HG02678 (cell line): Measurements from ENCODE around the gene FKBP1B.
"Not testable (repeated sequence)": the region's sequence is repeated elsewhere in the genome, so short reads cannot be mapped to it uniquely, and the experiment has no call there.

Experiments
- ATAC-seq: cut with Tn5 transposase; IDR thresholded peaks from one replicate; pipeline ENCODE4 v1.9.1; 2021; ENCODE audit warnings: mild to moderate bottlenecking, moderate library complexity; ENCODE audit not compliant: unreplicated experiment

Gene FKBP1B

DNA sequence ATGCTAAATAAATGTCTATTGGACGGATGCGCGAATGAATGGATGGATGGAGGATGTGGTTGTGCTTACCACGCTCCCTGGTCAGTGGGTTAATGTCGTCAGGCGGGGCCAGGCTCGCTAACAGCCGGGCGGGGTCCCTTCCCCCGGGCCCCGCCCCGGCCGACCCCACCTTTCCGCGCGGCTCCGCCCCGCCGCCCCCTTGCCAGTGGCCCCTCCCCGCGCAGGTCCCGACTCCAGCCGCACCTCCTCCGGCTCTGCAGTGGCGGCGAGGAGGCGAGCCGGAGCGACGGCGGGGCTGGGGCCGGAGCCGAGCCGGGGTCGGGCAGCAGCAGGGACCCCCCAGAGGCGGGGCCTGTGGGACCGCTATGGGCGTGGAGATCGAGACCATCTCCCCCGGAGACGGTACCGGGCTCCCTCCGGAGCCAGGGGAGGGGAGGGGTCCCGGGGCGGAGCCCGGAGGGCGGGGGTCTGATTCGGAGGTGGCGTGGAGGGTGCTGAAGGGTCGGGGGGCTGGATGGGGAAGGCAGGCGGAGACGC lies at the start of gene FKBP1B:
Gene FKBP1B, plus strand, starts transcription at position 257 of the 537 bp plus-strand sequence. Its CDS starts 109 bp downstream, at position 366.
- no peak for ATAC-seq

DNA sequence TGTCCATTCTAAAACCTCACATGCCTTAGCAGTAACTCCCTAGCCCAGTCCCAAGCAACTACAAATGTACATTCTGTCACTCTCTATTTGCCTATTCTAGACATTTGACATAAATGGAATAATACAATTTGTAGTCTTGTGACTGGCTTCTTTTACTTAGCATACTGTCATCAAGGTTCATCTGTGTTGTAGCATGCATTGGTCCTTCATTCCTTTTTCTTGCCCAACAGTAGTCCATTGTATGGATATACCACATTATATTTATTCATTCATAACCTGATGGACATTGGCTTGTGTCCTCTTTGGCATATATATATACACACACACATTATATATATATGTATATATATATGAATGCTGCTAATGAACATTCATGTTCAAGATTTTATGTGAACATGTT lies 41.8 kb upstream of the FKBP1B start:
- ATAC-seq, result no peak

DNA sequence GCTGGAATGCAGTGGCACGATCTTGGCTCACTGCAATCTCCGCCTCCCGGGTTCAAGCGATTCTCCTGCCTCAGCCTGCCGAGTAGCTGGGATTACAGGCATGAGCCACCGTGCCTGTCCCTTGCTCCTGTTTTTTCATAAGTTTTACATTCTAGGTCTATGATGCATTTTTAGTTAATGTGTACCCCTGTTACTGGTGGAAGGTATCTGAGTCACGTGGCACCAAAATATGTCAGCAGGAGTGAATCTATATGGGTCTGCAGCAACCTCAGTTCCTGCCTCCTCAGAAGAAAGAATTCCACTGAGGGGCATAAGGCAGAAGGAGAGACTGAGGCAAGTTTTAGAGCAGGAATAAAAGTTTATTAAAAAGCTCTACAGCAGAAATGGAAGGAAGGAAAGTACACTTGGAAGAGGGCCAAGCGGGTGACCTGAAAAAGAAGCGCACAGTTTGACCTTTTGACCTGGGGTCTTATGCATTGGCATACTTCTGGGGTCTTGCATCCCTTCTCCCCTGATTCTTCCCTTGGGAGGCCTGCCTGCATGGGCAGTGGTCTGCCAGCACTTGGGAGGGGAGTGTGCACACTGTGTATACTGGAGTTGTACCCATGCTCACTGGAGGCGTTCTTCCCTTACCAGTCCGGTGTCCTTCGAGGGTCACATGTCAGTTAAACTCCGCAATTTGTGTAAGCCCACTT lies 40.7 kb upstream of the FKBP1B start:
- no peak for ATAC-seq

DNA sequence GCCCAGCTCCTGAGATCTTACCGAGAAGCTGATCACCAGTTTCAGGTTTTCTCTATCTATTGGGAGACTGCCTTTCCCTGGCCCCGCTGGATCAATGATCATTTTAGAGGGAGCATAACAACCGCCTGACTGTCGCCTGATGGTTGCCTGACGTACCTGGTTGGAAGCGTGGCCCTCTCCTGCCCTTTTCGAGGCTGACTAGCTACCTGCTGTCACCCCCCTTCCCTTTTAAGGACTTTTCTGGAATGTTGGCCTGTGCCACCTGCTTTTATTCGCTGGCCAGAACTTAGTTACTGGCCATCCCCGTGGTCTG lies 40.2 kb upstream of the FKBP1B start:
- ATAC-seq, result no peak

DNA sequence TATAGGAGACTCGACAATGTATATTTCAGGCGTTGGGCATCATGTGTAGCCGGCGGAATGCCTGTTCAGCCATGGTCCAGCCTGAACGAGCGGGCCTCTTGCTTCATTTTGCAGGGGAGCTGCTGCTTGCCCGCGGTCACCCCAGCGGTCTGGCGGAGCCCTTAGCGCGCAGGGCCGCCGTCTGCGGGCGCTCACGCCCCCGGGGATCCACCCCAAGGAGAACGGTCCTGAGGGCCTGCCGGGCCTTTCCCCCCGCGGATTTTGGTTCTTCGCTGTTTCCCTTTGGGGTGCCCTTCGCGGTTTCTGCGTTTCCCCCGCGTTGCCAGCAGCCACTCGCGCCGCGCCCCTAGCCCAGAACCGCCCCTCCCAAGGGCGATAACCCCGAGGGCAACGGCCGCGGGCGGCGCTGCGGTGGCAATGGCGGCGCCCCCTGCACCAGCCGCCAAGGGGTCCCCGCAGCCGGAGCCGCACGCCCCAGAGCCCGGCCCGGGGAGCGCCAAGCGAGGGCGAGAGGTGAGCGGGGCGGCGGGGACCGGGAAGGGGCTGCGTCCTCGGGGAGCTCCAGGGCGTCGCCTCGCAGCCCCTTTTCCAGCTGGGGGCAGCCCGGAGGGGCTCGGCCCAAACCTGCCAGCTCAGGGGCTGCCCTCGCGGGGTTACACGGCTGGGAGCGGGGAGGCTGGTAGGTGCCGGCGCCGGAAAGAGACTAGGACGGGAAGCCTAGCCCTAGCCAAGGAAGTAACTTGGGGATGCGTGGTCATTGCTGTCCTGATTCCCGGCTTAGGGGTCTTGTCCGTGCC lies 39.7 kb upstream of the FKBP1B start, which contains the start of gene MFSD2B:
Gene MFSD2B, plus strand, starts transcription at position 406 of the 797 bp plus-strand sequence. Its CDS starts 12 bp downstream, at position 418.
- ATAC-seq, result no peak

DNA sequence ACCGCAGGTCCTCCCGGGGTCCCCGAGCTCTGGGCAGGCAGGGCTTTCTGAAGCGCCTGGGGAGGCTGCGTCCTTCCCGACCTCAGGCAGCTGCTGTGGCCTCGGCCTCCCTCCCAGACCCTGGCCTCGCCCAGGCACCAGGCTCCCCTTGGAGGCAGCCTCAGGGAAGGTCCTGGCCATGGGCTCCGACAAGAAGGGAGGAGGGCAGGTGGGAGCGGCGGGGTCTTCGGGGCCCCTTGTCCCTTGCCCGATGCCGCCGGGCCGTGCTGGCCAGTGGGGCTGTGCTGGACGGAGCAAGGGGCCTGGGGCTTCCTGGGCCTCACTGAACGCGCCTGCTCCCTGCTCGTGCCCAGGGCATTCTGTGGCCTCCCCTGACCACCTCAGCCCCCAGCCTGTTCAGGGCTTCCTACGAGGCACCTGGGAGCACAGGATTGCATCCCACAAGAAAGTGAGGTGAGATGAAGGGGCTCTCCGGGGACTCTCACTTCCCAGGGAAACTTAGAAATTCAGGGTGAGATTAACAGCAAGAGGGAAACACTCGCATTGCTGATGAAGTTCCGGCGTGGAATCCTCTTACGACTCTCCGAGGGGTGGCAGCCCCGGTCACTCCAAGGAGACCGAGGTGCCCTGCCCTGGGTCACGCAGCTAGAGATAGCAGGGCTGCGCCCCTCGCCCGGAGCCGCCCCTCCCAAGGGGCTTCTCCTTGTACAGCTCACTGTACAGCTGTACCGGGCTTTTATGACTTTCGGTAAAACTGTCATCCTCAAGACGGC lies 38.9 kb upstream of the FKBP1B start:
- ATAC-seq, result no peak

GRCh38 chr2:24011250-24012104 lies 38.1 kb upstream of the FKBP1B start:
- ATAC-seq, result no peak

DNA sequence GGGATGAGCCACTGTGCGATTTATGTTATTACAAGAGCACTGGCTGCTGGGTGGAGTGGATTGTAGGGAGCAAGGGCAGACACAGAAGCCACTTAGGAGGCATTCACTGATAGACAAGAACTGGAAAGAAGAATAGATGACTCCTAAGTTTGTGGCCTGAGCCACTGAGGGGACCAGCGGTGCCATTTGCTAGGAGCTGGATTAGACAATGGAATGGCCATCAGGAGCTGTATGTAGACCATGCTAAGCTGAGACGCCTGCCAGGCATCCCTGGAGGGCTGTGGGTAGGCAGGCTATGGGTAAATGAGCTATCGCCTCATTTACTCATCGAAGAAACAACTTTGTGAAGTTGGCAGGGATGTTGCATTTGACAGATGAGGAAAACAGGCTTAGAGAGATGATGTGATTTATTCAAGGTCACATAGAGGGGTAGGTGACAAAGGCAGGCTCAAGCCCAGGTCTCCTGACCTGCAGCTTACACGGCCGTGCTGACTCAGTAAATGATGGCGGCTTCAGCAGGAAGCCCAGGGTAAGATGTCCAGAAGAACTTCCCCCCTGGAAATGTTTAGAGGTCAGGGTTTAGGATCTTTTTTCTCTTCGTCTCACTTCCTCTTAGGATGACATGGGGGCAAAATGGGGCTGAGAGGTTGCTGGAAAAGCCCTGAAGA lies 36.9 kb upstream of the FKBP1B start:
- no peak for ATAC-seq

DNA sequence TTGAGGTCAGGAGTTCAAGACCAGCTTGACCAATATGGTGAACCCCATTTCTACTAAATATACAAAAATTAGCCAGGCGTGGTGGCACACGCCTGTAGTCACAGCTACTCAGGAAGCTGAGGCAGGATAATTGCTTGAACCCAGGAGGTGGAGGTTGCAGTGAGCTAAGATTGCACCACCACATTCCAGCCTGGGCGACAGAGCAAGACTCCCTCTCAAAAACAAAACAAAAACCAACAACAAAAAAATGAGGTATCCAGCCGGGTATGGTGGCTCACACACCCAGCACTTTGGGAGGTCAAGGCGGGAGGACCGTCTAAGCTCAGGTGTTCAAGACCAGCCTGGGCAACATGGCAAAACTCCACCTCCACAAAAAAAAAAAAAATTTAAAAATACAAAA lies 34.6 kb upstream of the FKBP1B start:
- not testable (repeated sequence) for ATAC-seq

- ATAC-seq, result no peak
Measured at GRCh38 chr2:24015562-24016375, 33.8 kb upstream of the FKBP1B start.

GRCh38 chr2:24016376-24016761 lies 33.2 kb upstream of the FKBP1B start:
- no peak for ATAC-seq

GRCh38 chr2:24016853-24017703 lies 32.5 kb upstream of the FKBP1B start:
- no peak for ATAC-seq

DNA sequence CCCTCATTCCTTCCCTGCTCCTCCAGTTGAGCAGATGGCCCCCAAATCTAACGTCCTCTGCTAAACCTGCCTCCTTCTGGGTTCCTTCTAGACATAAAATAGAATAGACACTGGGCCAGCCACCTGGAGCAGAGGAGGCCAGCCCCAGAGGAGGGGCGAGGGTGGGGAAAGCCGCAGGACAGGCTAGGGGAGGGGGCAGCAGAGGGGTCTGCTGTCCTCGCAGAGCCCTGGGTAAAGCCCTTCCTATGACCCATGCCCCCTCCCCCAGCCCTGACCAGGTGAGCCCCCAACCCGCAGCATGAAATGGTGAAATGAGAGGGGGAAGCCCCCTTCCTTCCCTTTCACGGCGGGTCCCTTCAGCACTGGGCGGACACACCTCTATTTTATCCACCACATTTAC lies 31.8 kb upstream of the FKBP1B start:
- no peak for ATAC-seq

DNA sequence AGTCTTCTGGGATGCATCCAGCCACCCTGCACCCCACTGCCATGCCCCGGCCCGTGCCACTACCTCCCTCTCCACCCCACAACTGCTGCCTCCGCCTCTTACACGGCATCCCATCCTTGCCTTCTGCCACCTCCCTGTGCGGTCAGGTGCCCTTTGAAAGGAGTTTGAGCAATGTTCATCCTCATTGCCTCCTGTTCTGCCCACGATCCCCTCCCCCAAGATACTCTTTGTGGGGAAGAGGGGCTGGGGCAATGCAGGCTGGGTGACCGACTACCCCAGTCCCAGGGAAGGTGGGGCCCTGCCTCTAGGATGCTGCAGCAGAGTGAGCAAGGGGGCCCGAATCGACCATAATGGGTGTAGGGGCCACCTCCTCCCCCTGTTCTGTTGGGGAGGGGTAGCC lies 31.3 kb upstream of the FKBP1B start:
- no peak for ATAC-seq

- no peak for ATAC-seq
Measured at GRCh38 chr2:24019729-24020128, 29.8 kb upstream of the FKBP1B start.

DNA sequence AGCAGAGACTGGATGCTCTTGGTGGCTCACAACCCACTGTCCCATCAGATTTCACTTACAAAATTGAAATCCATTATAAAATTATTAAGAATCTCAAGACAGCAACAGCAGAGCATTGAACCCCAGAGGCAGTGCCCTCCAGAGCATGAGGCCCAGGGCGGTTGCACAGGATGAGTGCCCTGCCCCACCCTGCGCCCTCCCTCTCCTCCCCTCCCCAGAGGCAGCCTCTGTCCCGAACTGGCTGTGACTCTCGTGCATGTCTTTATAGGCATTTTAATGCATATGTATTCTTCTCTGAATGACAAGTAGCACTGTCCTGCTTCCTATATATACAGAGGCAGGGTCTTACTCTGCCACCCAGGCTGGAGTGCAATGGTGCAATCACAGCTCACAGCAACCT lies 29.3 kb upstream of the FKBP1B start:
- no peak for ATAC-seq

DNA sequence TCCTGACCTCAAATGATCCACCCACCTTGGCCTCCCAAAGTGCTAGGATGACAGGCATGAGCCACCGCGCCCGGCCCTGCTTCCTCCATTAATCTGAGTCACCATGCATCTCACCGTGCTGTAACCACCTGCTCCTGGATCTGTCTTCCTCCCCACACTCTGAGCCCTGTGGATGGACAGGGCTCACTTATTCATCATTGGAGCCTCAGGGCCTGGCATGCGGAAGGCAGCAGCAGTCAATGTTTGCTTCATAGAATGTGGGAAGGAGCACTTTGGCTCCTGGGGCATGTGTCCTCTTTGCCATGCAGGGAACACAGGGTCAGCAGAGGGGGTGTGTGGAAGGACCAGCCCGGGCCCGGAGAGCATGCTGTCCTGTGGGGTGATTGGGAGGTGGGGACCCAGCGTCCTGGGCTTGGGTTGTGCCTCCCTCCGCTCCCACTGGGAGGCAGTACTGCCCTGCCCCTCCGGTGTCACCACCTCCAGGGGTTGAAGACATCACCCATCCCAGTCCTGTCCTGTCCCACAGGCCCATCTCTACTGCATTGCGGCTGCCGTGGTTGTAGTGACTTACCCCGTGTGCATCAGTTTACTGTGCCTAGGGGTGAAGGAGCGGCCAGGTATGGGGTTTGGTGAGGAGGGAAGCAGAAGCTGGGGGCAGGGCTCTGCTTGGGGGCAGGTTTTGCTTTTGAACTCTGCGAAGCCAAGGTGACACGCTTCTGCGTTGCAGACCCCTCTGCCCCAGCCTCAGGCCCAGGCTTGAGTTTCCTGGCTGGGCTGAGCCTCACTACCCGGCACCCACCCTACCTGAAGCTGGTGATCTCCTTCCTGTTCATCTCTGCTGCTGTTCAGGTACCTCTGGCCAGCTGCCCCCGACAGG lies 28.2 kb upstream of the FKBP1B start:
- ATAC-seq, result no peak
